GM11168 (cell line): ENCODE data around the gene RUBCN.
"Not testable (repeated sequence)": the region's sequence is repeated elsewhere in the genome, so short reads cannot be mapped to it uniquely, and the experiment has no call there.

Experiments used
- in situ Hi-C: fragments of 300-500 bp; cut with MboI; formaldehyde crosslinking; loops from one replicate; pipeline ENCODE4 v1.12.0; 2022; ENCODE audit warnings: low sequenced_read_pairs; ENCODE audit not compliant: unreplicated experiment

The RUBCN gene

GRCh38 chr3:197661874-197662273, 74.8 kb downstream of the RUBCN start:
- in situ Hi-C loops, result not testable (repeated sequence)

DNA sequence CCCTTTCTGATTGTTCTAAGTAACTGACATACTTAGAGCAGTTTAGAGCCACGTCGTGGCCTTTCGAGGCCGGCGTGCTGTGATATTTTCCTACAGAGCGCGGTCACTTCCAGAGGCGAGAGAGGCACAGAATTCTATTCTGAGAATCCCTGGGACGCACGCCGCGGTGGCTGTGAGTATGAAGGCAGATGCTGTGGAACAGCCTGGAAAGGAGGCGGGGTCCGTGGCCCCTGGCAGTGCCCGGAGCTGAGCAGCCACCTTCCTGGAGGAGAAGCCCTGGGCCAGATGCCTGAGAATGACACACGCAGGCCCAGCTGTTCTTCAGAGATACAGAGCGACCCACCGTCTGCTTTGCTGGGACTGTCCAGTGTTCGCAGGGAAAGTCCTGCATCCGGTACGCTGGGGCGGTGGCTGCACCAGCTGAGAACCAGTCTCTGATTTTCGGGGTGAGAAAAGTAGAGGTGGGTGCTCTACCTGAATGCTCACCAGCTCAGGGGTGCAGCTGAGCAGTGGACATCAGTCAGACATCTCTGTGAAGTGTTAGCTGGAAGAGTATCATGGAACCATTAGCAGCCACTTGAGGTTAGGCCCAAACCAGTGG, 75.4 kb downstream of the RUBCN start:
- in situ Hi-C loops, result not testable (repeated sequence)

- in situ Hi-C loops, result not testable (repeated sequence)
Observed at GRCh38 chr3:197659701-197660100, 77.0 kb downstream of the RUBCN start.

DNA sequence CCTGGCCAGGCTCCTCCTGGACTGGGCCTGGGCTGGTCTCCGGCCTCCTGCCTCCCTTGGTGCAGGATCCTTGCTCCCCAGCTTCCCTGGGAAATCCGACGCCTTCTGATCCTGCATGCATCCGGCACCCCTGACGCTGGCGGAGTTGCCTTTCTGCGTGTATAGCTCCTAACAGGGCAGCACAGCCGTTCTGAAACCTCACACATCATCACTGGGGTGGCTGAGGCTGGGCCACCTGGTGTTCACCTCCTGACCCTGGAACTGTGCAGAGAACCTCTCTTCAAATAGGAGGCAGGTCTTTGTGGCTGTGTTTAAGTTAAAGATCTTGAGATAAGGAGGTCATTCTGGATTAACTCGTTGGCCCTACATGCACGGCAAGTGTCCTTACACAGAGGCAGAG, 77.6 kb downstream of the RUBCN start:
- in situ Hi-C loops, result not testable (repeated sequence)

DNA sequence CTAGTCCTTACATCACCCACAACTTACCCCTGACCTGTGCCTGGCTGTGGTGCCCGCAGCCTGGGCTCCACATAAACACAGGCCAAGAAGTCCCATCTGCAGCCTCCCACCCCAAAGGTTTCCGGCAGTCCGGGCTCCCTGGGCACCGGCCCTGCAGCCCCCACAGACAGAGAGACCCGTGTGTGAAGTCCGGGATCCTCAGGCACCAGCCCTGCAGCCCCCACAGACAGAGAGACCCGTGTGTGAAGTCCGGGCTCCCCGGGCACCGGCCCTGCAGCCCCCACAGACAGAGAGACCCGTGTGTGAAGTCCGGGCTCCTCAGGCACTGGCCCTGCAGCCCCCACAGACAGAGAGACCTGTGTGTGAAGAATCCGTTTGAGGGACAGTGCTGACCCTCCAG, 78.0 kb downstream of the RUBCN start:
- in situ Hi-C loops, result not testable (repeated sequence)

- in situ Hi-C loops, result not testable (repeated sequence)
Observed at GRCh38 chr3:197657541-197658292, 79.0 kb downstream of the RUBCN start.

DNA sequence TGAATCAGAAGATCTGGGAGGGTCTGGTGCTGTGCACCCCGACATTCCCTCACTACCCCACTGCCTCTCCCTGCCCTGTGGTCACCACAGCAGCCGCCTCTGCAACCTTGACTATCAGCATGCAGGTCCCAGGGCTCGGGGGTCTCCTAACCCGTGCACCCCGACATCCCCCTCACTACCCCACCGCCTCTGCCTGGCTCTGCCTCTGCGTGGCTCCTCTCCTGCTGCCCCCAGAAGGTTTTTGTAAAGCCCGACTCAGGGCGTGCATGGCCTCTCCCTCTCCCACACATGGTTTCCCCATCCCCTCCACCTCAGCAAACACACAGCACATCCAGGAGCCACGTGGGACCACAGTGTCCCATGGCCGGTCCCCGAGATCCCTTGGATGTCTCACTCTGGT, 79.7 kb downstream of the RUBCN start:
- in situ Hi-C loops, result not testable (repeated sequence)

GRCh38 chr3:197656129-197656528, 80.6 kb downstream of the RUBCN start:
- in situ Hi-C loops, result not testable (repeated sequence)

DNA sequence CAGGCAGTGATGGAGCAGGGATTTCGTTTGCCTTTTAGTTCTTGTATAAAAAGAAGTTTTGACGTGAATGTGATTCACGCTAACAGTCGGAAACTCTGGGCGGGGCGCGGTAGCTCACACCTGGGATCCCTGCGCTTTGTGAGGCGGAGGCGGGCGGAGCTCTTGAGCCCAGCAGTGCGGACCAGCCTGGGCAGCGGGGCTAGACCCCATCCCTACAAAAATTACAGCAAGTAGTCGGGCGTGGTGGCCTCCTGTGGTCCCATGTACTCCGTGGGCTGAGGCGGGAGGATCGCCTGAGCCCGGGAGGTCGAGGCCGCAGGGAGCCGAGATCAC, 81.7 kb downstream of the RUBCN start:
- in situ Hi-C loops, result not testable (repeated sequence)

- in situ Hi-C loops, result not testable (repeated sequence)
Observed at GRCh38 chr3:197654090-197654997, 82.4 kb downstream of the RUBCN start.

DNA sequence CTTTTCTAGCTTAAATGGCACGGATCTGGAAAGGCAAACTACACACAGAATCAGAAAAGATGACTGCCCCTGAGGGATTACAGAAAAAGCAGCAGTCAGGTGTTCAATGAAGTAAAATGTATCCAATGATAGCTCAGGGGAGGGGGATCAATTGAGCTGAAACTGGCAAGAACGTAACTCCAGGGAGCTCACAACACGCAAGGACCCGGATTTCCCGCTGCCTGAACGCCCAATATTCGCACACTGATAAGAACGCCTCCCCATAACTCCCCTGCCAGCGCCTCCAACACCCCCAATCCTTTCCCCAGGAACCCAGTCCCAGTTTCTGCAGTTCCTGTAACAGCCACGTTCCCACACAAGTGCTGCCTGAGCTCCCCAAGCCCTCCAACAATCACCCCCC, 83.8 kb downstream of the RUBCN start:
- in situ Hi-C loops, result not testable (repeated sequence)

DNA sequence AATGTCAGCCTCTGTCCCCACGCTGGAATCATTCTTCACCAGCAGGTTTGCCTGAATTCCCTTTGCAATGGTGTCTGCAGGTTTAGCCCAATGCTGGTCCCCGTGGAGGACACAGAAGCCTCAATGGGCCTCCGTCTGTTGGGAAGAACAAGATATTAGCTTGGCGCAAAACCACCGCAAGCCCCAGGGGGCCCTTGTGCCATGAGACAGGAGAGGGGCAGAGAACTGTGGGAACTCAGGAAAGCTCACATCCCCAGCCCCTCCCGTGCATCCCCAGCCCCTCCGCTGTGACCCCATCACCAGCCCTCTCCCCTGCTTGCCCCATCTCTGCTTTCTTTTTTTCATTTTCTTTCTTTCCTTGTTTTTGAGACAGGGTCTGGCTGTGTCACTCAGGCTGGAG, 89.1 kb downstream of the RUBCN start:
- in situ Hi-C loops, result loop anchor here (10.0 kb wide), 1 partner anchor 1703 kb away; no protein-coding TSS in a partner anchor

DNA sequence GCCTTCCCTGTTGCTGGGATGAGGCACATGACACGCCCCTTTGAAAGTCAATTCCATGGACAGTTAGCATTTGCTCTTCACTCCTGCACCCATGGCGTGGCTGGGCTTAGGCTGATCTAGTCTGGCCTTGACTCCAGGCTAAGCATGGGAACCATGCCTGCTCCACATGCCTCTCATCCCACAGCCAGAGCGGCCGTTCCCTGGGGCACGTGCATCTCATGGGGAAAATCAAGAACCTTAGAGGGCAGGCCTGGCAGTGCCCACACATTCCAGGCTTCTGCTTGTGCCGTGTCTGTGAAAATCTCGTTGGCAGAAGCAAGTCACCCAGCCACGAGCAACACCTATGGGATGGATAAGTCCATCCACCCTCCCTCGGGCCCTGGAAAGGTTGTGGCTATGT, 89.5 kb downstream of the RUBCN start:
- in situ Hi-C loops, result loop anchor here (10.0 kb wide), 1 partner anchor 1702 kb away; no protein-coding TSS in a partner anchor

- in situ Hi-C loops, result loop anchor here (10.0 kb wide), 1 partner anchor 1701 kb away; no protein-coding TSS in a partner anchor
Observed at GRCh38 chr3:197646294-197646693, 90.4 kb downstream of the RUBCN start.

GRCh38 chr3:197637556-197637955, 99.1 kb downstream of the RUBCN start:
- in situ Hi-C loops, result loop anchor here (10.0 kb wide), 1 partner anchor 1643 kb away; no protein-coding TSS in a partner anchor

DNA sequence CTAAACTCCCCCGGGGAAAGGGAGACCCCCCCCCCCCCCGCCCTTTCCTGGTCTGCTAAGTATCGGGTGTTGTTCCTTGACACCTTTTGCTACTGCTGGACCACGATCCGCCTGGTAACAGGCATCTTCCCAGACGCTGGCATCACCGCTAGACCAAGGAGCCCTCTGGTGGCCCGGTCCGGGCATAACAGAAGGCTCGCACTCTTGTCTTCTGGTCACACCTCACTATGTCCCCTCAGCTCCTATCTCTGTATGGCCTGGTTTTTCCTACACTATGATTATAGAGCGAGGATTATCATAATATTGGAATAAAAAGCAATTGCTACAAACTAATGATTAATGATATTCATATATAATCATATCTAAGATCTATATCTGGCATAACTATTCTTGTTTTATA, 104.7 kb downstream of the RUBCN start:
- in situ Hi-C loops, result loop anchor here (10.0 kb wide), 1 partner anchor 1637 kb away; no protein-coding TSS in a partner anchor

DNA sequence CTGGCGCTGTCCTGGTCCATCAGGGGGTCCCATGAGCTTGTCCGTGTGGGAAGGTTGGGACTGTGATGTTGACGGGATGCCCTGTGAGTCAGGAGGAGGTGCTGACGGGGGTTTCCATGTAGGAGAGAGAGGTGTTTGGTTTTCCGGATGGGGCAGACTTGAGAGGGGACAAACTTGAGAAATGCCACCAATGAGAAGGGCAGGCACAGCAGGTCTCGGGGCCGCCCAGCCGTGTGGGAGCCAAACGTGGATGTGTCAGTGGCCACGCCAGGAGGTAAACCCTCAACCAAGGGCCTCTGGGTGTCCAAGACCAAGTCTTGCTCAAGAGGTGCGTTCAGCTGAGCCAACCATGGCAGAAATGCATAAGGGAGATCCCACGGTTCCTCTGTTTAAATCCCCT, 105.9 kb downstream of the RUBCN start:
- in situ Hi-C loops, result loop anchor here (10.0 kb wide), 1 partner anchor 1636 kb away; no protein-coding TSS in a partner anchor

DNA sequence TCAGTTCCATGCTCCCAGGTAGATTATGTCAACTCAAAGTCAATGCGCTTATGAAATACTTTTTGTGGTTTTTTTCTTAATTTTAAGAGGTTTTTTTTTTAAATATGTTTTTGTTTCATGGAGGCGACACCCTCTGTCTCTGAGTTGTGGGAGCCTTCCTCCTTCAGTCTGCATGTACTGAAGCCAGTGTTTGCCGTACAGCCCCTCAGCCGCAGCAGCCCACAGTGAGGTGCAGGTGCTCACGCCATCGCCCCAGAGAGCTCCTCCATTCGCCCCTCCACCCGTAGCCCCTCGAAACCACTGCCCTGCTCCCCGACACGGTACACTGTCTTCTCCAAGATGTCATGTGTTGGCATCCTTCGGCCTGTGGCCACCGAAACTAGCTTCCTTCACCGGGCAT, 107.4 kb downstream of the RUBCN start:
- in situ Hi-C loops, result not testable (repeated sequence)

DNA sequence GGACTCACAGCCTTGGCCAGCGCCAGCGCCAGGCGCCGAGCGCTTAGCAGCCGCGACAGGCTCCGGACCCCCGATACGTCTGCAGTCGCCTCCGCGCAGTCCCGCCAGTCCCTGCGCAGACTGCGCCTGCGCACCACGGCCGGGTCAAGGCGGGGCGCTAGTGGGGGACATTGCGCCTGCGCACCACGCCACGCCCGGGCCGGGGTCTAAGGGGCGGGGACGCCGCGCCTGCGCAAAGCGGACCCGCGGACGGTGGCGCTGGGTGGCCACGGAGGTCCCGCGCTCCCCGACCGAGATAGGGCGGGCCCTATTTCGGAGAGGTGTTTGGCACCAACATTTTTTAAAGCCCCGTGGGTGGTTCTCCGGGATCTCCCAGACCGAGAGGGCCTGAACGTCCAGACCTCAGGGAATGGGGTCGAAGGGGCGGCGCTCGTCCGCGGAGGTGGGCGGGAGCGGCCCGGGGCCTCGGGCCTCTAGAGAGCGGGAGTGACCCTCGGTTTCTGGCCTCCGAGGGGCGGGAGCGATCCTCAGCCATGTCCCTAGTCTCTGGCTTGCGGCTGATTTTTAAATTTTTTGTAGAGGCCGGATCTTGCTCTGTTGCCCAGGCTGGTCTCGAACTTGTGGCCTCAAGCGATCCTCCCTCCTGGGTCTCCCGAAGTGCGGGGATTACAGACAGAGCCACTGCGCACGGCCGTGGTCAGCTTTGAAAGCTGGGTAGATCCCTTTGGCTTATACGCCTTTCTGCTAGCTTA, 108.8 kb downstream of the RUBCN start:
- in situ Hi-C loops, result not testable (repeated sequence)
